Naive thymus-derived CD4-positive, alpha-beta T cell (primary cell): ENCODE measurements around the gene ARHGAP24. TPM values are rescaled to one million over a fixed set of nuclear protein-coding genes. Genes with fewer than 3 reads are reported as not detected.

Experiments used
- ATAC-seq: fragments of 150-1000 bp; cut with Tn5 transposase; 2 replicates; pipeline ENCODE4 v1.10.0; 2021; ENCODE audit warnings: mild to moderate bottlenecking, moderate library complexity
- CTCF ChIA-PET: fragments of 350-600 bp; sonication (Branson Sonifier 250); formaldehyde crosslinking; loops from one replicate; lab custom pipeline; 2021; ENCODE audit warnings: antibody characterized with exemption; lab: Charles Lee
- POLR2A ChIA-PET: fragments of 350-600 bp; sonication (Branson Sonifier 250); formaldehyde crosslinking; loops from one replicate; lab custom pipeline; 2021; ENCODE audit warnings: antibody characterized with exemption, inconsistent platforms; lab: Charles Lee
- DNase-seq, 9 donors: peaks; one replicate each; pipeline versions ENCODE4 v3.0.0 to v3.0.0-alpha.2; 2020 to 2022; ENCODE audit warnings: mixed read lengths in 1 of 9
- H3K27ac ChIP-seq: one replicate; pipeline ENCODE4 v1.7.0; 2013; ENCODE audit warnings: mild to moderate bottlenecking, low read depth, low read length, moderate library complexity
- H3K27me3 ChIP-seq, 2 donors: one replicate each; pipeline ENCODE4 v1.7.0; 2013; ENCODE audit warnings: low read length in 2 of 2, mild to moderate bottlenecking in 2 of 2, moderate library complexity in 2 of 2; ENCODE audit not compliant: control insufficient read depth in 2 of 2, insufficient read depth in 2 of 2
- H3K36me3 ChIP-seq, 3 experiments: 1 replicate in 2 of 3; 2 replicates in 1 of 3; pipeline ENCODE4 v1.7.0; 2013; ENCODE audit warnings: low read length in 3 of 3, mild to moderate bottlenecking in 3 of 3, moderate library complexity in 1 of 3; ENCODE audit not compliant: insufficient read depth in 3 of 3, control insufficient read depth in 2 of 3
- H3K4me1 ChIP-seq, 2 donors: one replicate each; pipeline ENCODE4 v1.7.0; 2013; ENCODE audit warnings: low read length in 2 of 2, mild to moderate bottlenecking in 2 of 2, moderate library complexity in 1 of 2; ENCODE audit not compliant: control insufficient read depth in 2 of 2, insufficient read depth in 2 of 2
- H3K4me3 ChIP-seq: 2 replicates; pipeline ENCODE4 v1.7.0; 2013; ENCODE audit warnings: mild to moderate bottlenecking, low read length
- H3K9me3 ChIP-seq, 3 experiments: 1 replicate in 2 of 3; 2 replicates in 1 of 3; pipeline ENCODE4 v1.7.0; 2013; ENCODE audit warnings: low read length in 3 of 3; ENCODE audit not compliant: control insufficient read depth in 2 of 3
- H3K27ac Mint-ChIP-seq, 9 donors: one replicate each; pipeline ENCODE4 v1.8.0; 2020 to 2022; ENCODE audit warnings: mixed read lengths in 9 of 9, mild to moderate bottlenecking in 8 of 9, moderate library complexity in 5 of 9, inconsistent platforms in 2 of 9
- H3K27me3 Mint-ChIP-seq, 5 donors: one replicate each; pipeline ENCODE4 v1.8.0; 2021 to 2022; ENCODE audit warnings: mixed read lengths in 5 of 5, mild to moderate bottlenecking in 1 of 5
- H3K36me3 Mint-ChIP-seq, 5 donors: one replicate each; pipeline ENCODE4 v1.8.0; 2020 to 2022; ENCODE audit warnings: mixed read lengths in 5 of 5, mild to moderate bottlenecking in 3 of 5, inconsistent platforms in 1 of 5
- H3K4me1 Mint-ChIP-seq, 7 donors: one replicate each; pipeline ENCODE4 v1.8.0; 2020 to 2022; ENCODE audit warnings: mixed read lengths in 7 of 7, mild to moderate bottlenecking in 3 of 7, inconsistent platforms in 1 of 7
- H3K4me3 Mint-ChIP-seq, 10 donors: one replicate each; pipeline ENCODE4 v1.8.0; 2020 to 2022; ENCODE audit warnings: mild to moderate bottlenecking in 10 of 10, mixed read lengths in 10 of 10, moderate library complexity in 6 of 10, inconsistent platforms in 2 of 10
- H3K9me3 Mint-ChIP-seq, 11 donors: one replicate each; pipeline ENCODE4 v1.8.0; 2020 to 2022; ENCODE audit warnings: mixed read lengths in 11 of 11, mild to moderate bottlenecking in 4 of 11, inconsistent platforms in 1 of 11, moderate library complexity in 1 of 11
- intact Hi-C, 2 donors: fragments of 100-400 bp; cut with micrococcal nuclease; formaldehyde crosslinking; loops; one replicate each; pipeline ENCODE4 v1.15.1; 2023
- polyA plus RNA-seq, 2 donors: library from polyadenylated mRNA; unstranded; fragments of 300-500 nt; fragmentation: Illumina TruSeq; gene quantifications; one replicate each; pipeline ENCODE4 v1.2.3, GENCODE V29; 2021
- total RNA-seq, 6 experiments: library from RNA in 5 of 6; stranded (reverse) in 5 of 6; gene quantifications; 1 replicate in 5 of 6; 2 replicates in 1 of 6; pipeline ENCODE4 v1.2.3 and lab custom pipeline; 2021 to 2026

Gene ARHGAP24
- total and polyA plus RNA-seq, 7 experiments from 2014 or later: 0.41 to 12.7 (median 1.3) TPM; not detected in 3

GRCh38 chr4:85639946-85640345 is 165.0 kb downstream of the ARHGAP24 start:
- H3K4me3 Mint-ChIP-seq: no peak overlapping the region
- H3K9me3 Mint-ChIP-seq: peaks cover 0 to 5% (median 0%) of the 10 kb centered on the region in 11 donors
- H3K36me3 Mint-ChIP-seq: no peaks in the 10 kb centered on the region
- no peak overlapping the region for H3K27ac Mint-ChIP-seq
- POLR2A ChIA-PET: no interaction called here
- H3K27me3 Mint-ChIP-seq: no peaks in the 10 kb centered on the region
- no peak overlapping the region for H3K27ac ChIP-seq
- CTCF ChIA-PET: no interaction called here
- H3K4me3 ChIP-seq: no peak overlapping the region
- ATAC-seq (no peak), DNase-seq (no peak)
- no peaks in the 10 kb centered on the region for H3K9me3 ChIP-seq
- no peaks in the 10 kb centered on the region for H3K4me1 ChIP-seq
- no peaks in the 10 kb centered on the region for H3K36me3 ChIP-seq
- intact Hi-C loops: no loop called here
- peaks cover 0 to 1% (median 0%) of the 10 kb centered on the region in 7 donors for H3K4me1 Mint-ChIP-seq
- no peaks in the 10 kb centered on the region for H3K27me3 ChIP-seq

GRCh38 chr4:85642356-85643100 is 167.6 kb downstream of the ARHGAP24 start:
- Histone ChIP-seq H3K9me3 (no peaks in the 10 kb centered on the region), H3K27ac (no peak overlapping the region), H3K27me3 (no peaks in the 10 kb centered on the region), H3K4me1 (no peaks in the 10 kb centered on the region), H3K4me3 (no peak overlapping the region), H3K36me3 (no peaks in the 10 kb centered on the region)
- H3K4me1 Mint-ChIP-seq: peaks cover 0 to 1% (median 0%) of the 10 kb centered on the region in 7 donors
- no peak for ATAC-seq
- H3K36me3 Mint-ChIP-seq: no peaks in the 10 kb centered on the region
- CTCF ChIA-PET: no interaction called here
- POLR2A ChIA-PET: no interaction called here
- H3K27me3 Mint-ChIP-seq: no peaks in the 10 kb centered on the region
- H3K27ac Mint-ChIP-seq: no peak overlapping the region
- H3K9me3 Mint-ChIP-seq: peaks cover 0 to 4% (median 0%) of the 10 kb centered on the region in 11 donors
- no peak for DNase-seq
- no peak overlapping the region for H3K4me3 Mint-ChIP-seq
- intact Hi-C loops: no loop called here

- Histone ChIP-seq H3K36me3 (no peaks in the 10 kb centered on the region), H3K9me3 (no peaks in the 10 kb centered on the region), H3K4me1 (no peaks in the 10 kb centered on the region), H3K4me3 (no peak overlapping the region), H3K27ac (no peak overlapping the region), H3K27me3 (no peaks in the 10 kb centered on the region)
- ChIA-PET CTCF (no interaction called here), POLR2A (no interaction called here)
- no peak overlapping the region for H3K27ac Mint-ChIP-seq
- H3K27me3 Mint-ChIP-seq: no peaks in the 10 kb centered on the region
- DNase-seq: no peak
- peaks cover 0 to 4% (median 0%) of the 10 kb centered on the region in 11 donors for H3K9me3 Mint-ChIP-seq
- H3K4me1 Mint-ChIP-seq: peaks cover 0 to 1% (median 0%) of the 10 kb centered on the region in 7 donors
- H3K4me3 Mint-ChIP-seq: no peak overlapping the region
- intact Hi-C loops: no loop called here
- no peaks in the 10 kb centered on the region for H3K36me3 Mint-ChIP-seq
- no peak for ATAC-seq
Measured at GRCh38 chr4:85644061-85644460, 169.1 kb downstream of the ARHGAP24 start.

GRCh38 chr4:85650908-85651307 is 176.0 kb downstream of the ARHGAP24 start:
- no peak overlapping the region for H3K27ac Mint-ChIP-seq
- no peak overlapping the region for H3K4me3 Mint-ChIP-seq
- no peaks in the 10 kb centered on the region for H3K36me3 Mint-ChIP-seq
- no peak overlapping the region for H3K4me3 ChIP-seq
- intact Hi-C loops: no loop called here
- H3K4me1 ChIP-seq: no peaks in the 10 kb centered on the region
- H3K27me3 ChIP-seq: no peaks in the 10 kb centered on the region
- POLR2A ChIA-PET: no interaction called here
- H3K27ac ChIP-seq: no peak overlapping the region
- no peaks in the 10 kb centered on the region for H3K9me3 ChIP-seq
- H3K4me1 Mint-ChIP-seq: no peaks in the 10 kb centered on the region
- DNase-seq (no peak), ATAC-seq (no peak)
- peaks cover 0 to 4% (median 0%) of the 10 kb centered on the region in 11 donors for H3K9me3 Mint-ChIP-seq
- H3K27me3 Mint-ChIP-seq: no peaks in the 10 kb centered on the region
- CTCF ChIA-PET: no interaction called here
- H3K36me3 ChIP-seq: no peaks in the 10 kb centered on the region

GRCh38 chr4:85656759-85657505 is 182.0 kb downstream of the ARHGAP24 start:
- Histone ChIP-seq H3K9me3 (no peaks in the 10 kb centered on the region), H3K4me1 (no peaks in the 10 kb centered on the region), H3K36me3 (no peaks in the 10 kb centered on the region), H3K4me3 (no peak overlapping the region), H3K27ac (no peak overlapping the region), H3K27me3 (no peaks in the 10 kb centered on the region)
- ChIA-PET POLR2A (no interaction called here), CTCF (no interaction called here)
- H3K4me1 Mint-ChIP-seq: peaks cover 0 to 2% (median 0%) of the 10 kb centered on the region in 7 donors
- no peaks in the 10 kb centered on the region for H3K27me3 Mint-ChIP-seq
- DNase-seq (no peak), ATAC-seq (no peak)
- intact Hi-C loops: no loop called here
- H3K36me3 Mint-ChIP-seq: no peaks in the 10 kb centered on the region
- H3K4me3 Mint-ChIP-seq: no peak overlapping the region
- no peak overlapping the region for H3K27ac Mint-ChIP-seq
- peaks cover 0 to 5% (median 0%) of the 10 kb centered on the region in 11 donors for H3K9me3 Mint-ChIP-seq

- H3K36me3 ChIP-seq: no peaks in the 10 kb centered on the region
- H3K4me1 ChIP-seq: no peaks in the 10 kb centered on the region
- ATAC-seq (no peak), DNase-seq (no peak)
- Mint-ChIP-seq H3K4me3 (no peak overlapping the region), H3K27ac (no peak overlapping the region), H3K9me3 (peaks cover 0 to 5% (median 0%) of the 10 kb centered on the region in 11 donors), H3K27me3 (no peaks in the 10 kb centered on the region), H3K4me1 (peaks cover 0 to 2% (median 0%) of the 10 kb centered on the region in 7 donors), H3K36me3 (no peaks in the 10 kb centered on the region)
- H3K9me3 ChIP-seq: no peaks in the 10 kb centered on the region
- CTCF ChIA-PET: no interaction called here
- H3K27me3 ChIP-seq: no peaks in the 10 kb centered on the region
- no peak overlapping the region for H3K4me3 ChIP-seq
- H3K27ac ChIP-seq: no peak overlapping the region
- intact Hi-C loops: no loop called here
- POLR2A ChIA-PET: no interaction called here
Measured at GRCh38 chr4:85658766-85659439, 184.0 kb downstream of the ARHGAP24 start.
